ENCODE measurements around the gene ABCC11.

The ABCC11 gene

GRCh38 chr16:48138543-48138942, 108.8 kb downstream of the ABCC11 start:
- H3K4me3 ChIP-seq (ENCODE audit: severe bottlenecking): no peak overlapping the region
- H3K27me3 ChIP-seq (ENCODE audit: insufficient read depth, poor library complexity, severe bottlenecking): no peaks in the 10 kb centered on the region
- TF ChIP-seq CTCF (IDR thresholded peaks at IDR 0.05; ENCODE audit: poor library complexity, severe bottlenecking): no peak
- no peaks in the 10 kb centered on the region for H3K9me3 ChIP-seq (ENCODE audit: severe bottlenecking)
- DNase-seq (ENCODE audit: low spot score) (no peak), ATAC-seq (ENCODE audit: low read depth) (no peak)
- no peak overlapping the region for H3K27ac ChIP-seq (ENCODE audit: poor library complexity, severe bottlenecking)
- no peaks in the 10 kb centered on the region for H3K4me1 ChIP-seq (ENCODE audit: insufficient read depth, poor library complexity, severe bottlenecking)
- no peaks in the 10 kb centered on the region for H3K36me3 ChIP-seq (ENCODE audit: low read depth)

- H3K27ac ChIP-seq (ENCODE audit: poor library complexity, severe bottlenecking): no peak overlapping the region
- ATAC-seq (ENCODE audit: low read depth) (no peak), DNase-seq (ENCODE audit: low spot score) (no peak)
- H3K9me3 ChIP-seq (ENCODE audit: severe bottlenecking): no peaks in the 10 kb centered on the region
- no peaks in the 10 kb centered on the region for H3K36me3 ChIP-seq (ENCODE audit: low read depth)
- H3K4me3 ChIP-seq (ENCODE audit: severe bottlenecking): no peak overlapping the region
- H3K4me1 ChIP-seq (ENCODE audit: insufficient read depth, poor library complexity, severe bottlenecking): no peaks in the 10 kb centered on the region
- no peak for TF ChIP-seq CTCF (IDR thresholded peaks at IDR 0.05; ENCODE audit: poor library complexity, severe bottlenecking)
- H3K27me3 ChIP-seq (ENCODE audit: insufficient read depth, poor library complexity, severe bottlenecking): no peaks in the 10 kb centered on the region
Observed at GRCh38 chr16:48137822-48138221, 109.5 kb downstream of the ABCC11 start.

GRCh38 chr16:48136547-48137360, 110.6 kb downstream of the ABCC11 start:
- Histone ChIP-seq H3K9me3 (ENCODE audit: severe bottlenecking) (no peaks in the 10 kb centered on the region), H3K27ac (ENCODE audit: poor library complexity, severe bottlenecking) (no peak overlapping the region), H3K4me1 (ENCODE audit: insufficient read depth, poor library complexity, severe bottlenecking) (no peaks in the 10 kb centered on the region), H3K27me3 (ENCODE audit: insufficient read depth, poor library complexity, severe bottlenecking) (no peaks in the 10 kb centered on the region), H3K36me3 (ENCODE audit: low read depth) (no peaks in the 10 kb centered on the region), H3K4me3 (ENCODE audit: severe bottlenecking) (no peak overlapping the region)
- no peak for TF ChIP-seq CTCF (IDR thresholded peaks at IDR 0.05; ENCODE audit: poor library complexity, severe bottlenecking)
- DNase-seq (ENCODE audit: low spot score) (no peak), ATAC-seq (ENCODE audit: low read depth) (no peak)

GRCh38 chr16:48133455-48134211, 113.7 kb downstream of the ABCC11 start:
- no peak overlapping the region for H3K27ac ChIP-seq (ENCODE audit: poor library complexity, severe bottlenecking)
- peaks cover 10% of the 10 kb centered on the region for H3K4me1 ChIP-seq (ENCODE audit: insufficient read depth, poor library complexity, severe bottlenecking)
- no peaks in the 10 kb centered on the region for H3K9me3 ChIP-seq (ENCODE audit: severe bottlenecking)
- H3K27me3 ChIP-seq (ENCODE audit: insufficient read depth, poor library complexity, severe bottlenecking): no peaks in the 10 kb centered on the region
- DNase-seq (ENCODE audit: low spot score) (no peak), ATAC-seq (ENCODE audit: low read depth) (no peak)
- H3K36me3 ChIP-seq (ENCODE audit: low read depth): no peaks in the 10 kb centered on the region
- TF ChIP-seq CTCF (IDR thresholded peaks at IDR 0.05; ENCODE audit: poor library complexity, severe bottlenecking): no peak
- no peak overlapping the region for H3K4me3 ChIP-seq (ENCODE audit: severe bottlenecking)
